Stimulated activated CD8-positive, alpha-beta memory T cell treated with anti-CD3 and anti-CD28 coated beads, Interleukin-12 subunit alpha, Interleukin-12 subunit beta, amount 100 ng/mL, for 4 hours (primary cell): Measurements from ENCODE around the gene SPG7.

Experiments used
- DNase-seq: peaks from one replicate; pipeline ENCODE4 v3.0.0-alpha.2; 2020; ENCODE audit warnings: low read depth

Gene SPG7

DNA sequence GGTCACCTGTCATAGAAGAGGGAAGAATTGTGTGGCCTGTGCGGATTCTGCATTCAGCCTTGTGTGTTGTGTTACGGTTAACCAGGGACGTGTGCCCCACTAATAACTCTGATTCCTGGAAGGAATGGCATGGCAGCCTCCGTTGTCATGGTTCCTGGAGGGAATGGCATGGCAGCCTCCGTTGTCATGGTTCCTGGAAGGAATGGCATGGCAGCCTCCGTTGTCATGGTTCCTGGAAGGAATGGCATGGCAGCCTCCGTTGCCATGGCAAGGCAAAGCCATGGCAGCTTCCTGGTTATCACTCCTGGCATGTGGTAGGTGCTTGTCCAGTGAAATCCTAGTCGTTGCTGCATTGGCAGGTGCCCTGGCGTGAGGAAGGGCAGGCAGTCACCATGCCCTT lies 8.9 kb downstream of the SPG7 start:
- no peak for DNase-seq

DNA sequence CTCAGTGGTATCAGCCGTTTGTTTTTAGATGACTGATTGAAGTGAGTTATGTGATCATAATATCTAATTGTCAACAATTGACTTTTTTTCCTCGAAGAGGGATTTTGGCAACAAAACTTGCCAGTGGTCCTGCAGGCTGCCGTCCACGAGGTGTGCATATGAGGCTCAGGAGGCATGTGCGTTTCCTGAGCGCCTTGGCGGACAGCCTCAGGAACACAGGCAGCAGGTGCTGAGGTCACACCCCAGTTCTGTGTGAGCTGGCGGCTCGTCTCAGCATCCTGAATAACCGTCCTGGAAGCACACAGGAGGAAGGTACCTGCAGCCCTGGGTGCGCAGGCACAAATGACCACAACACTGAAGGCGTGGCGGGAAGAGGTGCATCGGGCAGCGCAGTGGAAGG lies 11.7 kb downstream of the SPG7 start:
- no peak for DNase-seq

DNA sequence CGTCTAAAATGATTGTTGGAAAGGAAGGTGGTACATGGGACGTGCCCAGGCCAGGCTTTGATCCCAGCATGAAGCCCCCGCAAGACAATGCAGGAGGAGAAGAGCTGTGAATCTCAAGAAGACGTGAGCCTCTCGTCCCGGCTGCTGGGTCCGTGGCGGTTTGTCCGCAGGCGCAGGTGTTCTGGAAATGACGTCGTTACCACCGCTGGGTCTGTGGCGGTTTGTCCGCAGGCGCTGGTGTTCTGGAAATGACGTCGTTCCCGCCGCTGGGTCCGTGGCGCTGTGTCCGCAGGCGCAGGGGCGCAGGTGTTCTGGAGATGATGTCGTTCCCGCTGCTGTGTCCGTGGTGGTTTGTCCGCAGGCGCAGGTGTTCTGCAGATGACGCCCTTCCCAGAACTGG lies 14.1 kb downstream of the SPG7 start:
- DNase-seq: no peak

DNA sequence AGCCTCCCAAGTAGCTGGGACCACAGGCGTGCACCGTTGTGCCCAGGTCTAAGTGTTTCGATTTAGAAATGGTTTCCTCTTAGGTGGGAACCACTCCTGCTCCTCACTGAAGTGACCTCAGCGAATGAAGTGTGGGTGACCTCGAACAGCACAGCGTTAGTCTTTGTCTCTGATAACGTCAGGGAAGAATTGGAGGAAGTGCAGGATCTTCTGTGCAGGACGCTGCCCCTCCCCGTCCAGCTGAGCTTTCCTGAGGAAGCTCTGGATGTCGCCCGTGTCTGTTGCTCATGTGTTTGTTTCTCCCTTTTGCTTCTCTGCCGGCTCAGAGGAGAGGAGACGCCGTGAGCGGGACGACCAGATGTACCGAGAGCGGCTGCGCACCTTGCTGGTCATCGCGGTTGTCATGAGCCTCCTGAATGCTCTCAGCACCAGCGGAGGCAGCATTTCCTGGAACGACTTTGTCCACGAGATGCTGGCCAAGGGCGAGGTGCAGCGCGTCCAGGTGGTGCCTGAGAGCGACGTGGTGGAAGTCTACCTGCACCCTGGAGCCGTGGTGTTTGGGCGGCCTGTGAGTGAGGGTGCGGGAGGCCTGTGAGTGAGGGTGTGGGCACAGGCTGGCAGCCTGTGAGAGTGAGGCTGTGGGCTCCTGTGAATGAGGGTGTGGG lies 15.6 kb downstream of the SPG7 start:
- DNase-seq: no peak

DNA sequence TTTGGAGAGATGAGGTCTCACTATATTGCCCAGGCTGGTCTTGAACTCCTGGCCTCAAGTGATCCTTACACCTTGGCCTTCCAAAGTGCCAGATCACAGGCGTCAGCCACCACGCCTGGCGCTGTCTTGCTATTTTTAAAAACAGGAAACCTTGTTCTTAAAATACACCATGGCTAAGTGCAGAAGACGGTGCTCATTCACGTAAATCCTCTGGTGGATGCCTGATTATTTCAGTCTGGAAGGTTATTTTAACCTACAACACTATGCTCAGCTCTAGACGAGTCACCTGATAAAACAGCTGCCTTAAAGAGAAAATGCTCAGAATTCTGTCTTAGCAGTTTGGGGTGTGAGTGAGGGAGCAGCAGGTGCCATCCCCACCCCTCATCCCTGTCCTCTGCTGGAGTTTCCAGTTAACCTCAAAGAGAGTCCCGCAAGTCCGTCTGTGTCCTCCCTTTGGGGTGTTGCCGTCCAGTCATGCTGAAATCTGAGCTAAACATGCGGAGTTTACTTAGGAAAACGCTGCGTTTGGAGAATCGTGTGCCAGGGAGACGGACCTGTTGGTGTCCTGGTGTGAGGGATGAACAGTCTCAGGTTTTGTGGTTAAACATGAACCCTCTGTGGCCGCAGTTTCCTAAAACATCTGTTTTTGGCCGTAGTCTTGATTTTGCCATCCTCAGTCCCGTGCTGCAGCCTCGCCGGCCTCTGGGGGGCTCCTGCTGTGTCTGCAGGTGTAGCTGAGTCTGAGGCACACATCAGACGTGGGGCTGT lies 17.1 kb downstream of the SPG7 start:
- no peak for DNase-seq

DNA sequence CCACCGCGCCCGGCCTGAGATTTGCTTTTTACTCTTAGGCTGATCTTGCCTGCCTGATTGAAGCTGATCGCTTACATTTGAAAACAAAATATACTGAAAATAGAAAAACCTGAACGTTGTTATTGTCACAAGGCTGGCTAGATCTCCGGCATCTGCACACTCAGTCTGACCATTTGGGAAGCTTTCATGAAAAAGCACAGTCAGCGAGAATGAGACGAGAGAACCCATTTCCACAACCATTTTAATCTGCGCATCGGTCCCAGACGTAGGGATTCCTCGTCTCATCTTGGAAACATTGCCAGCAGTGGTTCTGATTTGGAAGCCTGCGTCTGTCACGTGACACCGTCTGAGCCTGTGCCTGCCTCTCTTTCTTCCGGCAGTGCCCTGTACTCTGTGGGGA lies 20.9 kb downstream of the SPG7 start:
- no peak for DNase-seq

DNA sequence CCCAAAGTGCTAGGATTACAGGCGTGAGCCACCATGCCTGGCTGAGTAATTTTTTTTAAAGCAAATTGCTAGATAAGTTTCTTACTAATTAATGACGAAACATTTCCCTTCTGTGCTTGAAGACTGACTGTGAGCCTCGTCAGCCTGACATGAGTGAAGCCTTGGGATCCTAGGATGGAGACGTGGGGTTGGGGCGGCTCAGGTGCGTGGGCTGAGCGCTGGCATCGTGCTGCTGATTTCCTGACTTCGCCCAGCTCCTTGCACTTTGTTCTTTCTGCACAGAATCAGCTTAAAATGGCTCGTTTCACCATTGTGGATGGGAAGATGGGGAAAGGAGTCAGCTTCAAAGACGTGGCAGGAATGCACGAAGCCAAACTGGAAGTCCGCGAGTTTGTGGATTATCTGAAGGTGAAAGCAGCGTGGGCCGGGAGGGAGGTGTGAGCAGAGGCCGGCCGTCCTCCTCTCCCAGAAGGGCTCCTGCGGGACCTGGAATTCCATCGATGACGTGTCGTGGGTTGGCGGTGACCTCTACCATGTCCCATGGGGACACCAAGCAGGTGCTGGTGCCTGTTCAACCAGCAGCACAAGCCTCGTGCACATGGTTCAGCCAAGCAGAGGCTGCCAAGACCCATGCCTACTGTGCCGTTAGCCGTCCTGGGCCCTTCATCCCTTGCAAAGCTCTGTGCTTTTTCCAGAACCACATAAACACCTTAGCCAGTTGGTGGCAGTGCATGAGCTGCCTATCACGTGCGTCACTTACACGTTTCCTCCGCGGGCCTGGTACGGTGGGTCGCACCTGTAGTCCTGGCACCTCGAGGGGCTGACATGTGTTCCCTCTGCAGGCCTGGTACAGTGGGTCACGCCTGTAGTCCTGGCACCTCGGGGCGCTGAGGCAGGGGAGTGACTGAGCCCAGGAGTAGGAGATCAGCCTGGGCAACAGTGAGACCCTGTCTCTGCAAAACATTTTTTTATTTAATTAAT lies 22.5 kb downstream of the SPG7 start:
- no peak for DNase-seq

DNA sequence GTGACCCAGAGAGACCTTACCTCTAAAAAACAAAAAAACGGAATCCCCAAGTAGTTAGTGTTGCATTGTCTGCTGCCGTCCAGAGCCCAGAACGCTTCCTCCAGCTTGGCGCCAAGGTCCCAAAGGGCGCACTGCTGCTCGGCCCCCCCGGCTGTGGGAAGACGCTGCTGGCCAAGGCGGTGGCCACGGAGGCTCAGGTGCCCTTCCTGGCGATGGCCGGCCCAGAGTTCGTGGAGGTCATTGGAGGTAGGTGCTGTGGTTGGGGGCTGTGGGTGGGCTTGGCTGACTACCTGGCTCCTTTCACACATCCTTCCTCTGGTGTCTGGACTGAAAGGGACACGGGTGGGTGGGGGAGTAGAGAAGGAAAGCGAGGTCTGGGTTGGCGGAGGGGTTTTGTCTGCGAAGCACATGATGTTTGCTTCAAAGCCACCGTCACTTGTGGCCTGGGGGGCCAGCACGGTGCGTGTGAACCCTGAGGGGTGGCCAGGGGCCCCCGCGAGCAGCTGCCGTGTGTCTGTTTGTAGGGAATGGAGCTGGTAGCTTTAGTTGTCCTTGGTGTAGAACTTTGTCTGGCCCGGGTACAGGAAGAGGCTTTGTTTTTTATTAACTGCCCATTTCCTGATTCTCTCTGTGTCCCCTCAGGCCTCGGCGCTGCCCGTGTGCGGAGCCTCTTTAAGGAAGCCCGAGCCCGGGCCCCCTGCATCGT lies 23.8 kb downstream of the SPG7 start:
- no peak for DNase-seq

DNA sequence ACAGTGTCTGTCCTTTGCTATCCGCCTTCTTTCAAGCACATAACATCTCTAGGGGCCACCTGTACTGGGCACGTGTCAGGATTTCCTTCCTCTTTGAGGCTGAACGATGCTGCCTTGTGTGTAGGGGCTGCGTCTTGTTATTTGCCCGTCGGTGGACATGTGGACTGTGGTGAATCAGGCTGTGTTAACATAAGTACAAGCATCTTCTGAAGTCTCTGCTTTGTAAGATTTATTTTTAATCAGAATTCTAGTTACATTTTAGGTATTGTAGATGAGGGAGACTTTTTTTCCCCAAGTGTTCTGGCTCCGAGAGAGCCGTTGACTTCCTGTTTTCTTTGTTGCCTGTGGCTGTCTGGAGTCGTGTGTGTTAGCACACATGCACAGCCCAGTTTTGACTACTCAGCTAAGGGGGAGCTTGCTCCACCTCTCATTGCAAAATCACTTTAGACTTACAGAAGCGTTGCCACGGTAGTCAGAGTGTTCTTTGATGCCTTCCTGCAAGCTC lies 26.1 kb downstream of the SPG7 start:
- DNase-seq: no peak

DNA sequence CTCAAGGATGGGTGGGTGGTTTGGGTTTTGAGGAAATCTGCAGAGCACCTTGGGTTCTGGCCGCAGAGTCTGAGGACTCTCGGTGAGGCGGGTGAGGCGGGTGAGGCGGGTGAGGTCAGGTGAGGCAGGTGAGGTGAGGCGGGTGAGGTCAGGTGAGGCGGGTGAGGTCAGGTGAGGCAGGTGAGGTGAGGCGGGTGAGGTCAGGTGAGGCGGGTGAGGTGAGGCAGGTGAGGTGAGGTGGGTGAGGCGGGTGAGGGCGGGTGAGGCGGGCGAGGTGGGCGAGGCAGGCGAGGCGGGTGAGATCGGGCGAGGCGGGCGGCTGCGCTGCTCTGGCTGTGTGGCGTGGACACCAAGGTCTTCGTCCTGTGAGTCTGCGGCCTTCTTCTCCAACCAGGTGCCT lies 28.2 kb downstream of the SPG7 start:
- DNase-seq: no peak

DNA sequence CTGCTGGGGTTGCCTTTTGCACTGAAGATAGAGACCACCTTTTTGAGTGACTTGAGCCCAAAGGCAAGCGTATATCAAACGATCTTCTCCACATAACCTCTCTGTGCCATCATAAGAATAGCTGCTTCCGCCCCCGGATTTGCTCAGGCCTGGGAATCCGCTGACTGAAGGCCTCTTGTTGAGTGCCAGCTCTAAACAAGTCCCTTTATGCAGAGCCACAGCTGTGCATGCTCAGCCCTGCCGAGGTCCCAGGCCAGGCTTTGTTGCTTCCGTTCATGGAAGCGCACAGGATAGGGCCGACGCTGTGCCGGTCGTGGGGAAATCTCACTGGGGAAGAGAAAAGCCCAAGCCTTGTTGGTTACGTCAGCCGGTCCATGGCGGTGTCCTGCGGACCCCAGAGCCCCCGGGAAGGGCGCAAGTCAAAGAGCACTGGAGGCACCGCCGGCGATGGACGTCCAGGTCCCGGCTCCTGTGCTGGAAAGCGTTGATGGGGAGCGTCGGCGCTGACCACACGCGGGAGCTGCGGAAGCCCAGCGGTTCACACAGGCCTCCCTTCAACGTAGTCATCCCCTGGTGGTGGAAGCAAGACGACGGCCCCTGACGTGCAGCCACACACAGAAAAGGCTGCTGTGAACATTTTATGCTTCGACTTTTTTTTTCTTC lies 28.8 kb downstream of the SPG7 start:
- DNase-seq: no peak

DNA sequence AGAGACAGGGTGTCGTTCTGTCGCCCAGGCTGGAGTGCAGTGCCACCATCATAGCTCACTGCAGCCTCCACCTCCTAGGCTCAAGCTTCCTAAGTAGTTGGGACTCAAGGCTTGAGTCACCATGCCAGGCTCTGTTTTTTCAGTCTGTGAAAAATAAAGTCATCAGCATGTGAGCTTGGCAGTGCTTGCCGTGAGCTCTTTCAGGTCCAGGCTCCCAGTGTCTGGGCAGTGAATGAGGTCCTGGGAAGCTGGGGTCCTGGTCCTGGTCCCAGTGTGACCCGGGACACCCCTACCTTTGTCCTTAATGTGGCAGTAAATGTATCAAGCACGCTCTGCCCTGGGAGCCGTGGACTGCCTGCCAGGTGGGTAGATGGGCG lies 29.3 kb downstream of the SPG7 start:
- DNase-seq: no peak

DNA sequence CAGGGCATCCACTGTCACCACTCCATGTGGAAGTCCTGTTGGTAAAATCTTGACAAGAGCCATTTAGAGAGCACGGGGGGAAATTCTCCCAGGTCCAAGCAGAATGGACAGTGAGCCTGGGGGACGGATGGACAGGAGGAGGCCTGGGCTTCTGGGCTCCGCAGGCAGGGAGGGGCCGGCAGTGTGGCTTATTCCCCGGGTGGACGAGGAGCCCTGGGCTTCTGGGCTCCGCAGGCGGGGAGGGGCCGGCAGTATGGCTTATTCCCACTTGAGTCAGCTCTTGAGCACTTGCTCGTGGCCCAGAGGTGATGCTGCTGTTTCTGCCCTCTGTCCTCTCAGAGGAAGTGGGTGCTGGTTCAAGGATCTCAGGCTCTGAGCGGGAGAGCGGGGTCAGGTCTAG lies 30.1 kb downstream of the SPG7 start:
- no peak for DNase-seq

DNA sequence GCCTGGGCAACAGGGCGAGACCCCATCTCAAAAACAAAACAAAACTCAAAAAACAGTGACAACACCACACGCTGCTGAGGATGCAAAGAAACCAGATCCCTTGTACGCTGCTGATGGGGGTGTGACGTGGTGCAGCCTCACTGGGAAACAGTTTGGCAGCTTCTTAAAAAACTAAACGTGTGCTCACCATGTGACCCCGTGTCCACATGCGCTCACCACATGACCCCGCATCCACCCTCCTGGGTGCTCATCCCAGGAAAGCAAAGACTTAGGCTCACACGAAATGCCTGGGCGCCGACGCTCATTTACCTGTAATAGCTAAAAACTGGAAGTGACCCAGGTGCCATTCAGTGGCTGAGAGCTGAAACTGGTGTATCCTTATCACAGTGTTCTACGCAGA lies 32.4 kb downstream of the SPG7 start:
- no peak for DNase-seq

DNA sequence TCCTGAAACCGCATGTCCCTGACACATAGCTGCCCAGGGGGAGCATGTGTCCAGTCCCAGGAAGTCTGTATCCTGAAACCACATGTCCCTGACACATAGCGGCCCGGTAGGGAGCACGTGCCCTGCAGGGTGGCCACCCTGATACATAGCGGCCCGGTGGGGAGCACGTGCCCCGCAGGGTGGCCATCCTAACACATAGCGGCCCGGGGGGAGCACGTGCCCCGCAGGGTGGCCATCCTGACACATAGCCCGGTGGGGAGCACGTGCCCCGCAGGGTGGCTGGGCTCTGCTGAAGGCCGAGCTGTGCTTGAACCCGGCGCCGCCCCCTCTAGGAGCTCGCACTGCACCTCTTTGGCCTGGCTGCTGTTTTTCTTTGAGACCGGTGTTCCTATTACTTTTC lies 33.6 kb downstream of the SPG7 start:
- no peak for DNase-seq

DNA sequence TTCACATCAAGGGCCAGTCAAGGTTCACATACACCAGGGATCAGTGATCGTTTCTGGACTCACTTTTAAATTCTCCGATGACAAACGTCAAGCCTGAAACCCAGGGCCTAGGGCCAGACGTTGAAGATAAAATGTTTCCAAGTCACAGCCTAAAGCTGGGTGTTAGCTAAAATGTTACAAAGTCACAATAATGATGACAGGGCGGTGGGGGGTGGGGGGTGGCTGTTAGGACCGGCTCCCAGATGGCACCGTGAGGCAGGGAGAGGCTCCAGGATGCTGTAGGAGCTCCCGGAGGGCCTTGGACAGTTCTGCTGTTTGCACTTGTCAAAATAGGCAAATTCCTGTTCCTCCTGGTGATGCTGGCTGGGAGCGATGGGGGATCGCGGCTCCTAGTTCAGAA lies 35.9 kb downstream of the SPG7 start:
- no peak for DNase-seq

DNA sequence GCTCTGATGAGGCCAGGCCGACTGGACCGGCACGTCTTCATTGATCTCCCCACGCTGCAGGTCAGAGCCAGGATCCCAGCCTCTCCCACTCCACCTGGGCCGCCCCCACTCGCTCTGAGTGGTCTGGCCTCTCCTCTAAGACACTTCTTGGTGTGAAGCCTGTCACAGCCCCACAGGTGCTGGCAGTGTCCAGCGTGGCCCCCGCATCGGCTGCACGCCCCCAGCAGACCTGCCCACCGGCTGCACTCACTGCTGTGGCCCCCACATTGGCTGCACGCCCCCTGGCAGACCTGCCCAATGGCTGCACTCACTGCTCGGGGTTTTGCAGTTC lies 36.5 kb downstream of the SPG7 start:
- DNase-seq: no peak

DNA sequence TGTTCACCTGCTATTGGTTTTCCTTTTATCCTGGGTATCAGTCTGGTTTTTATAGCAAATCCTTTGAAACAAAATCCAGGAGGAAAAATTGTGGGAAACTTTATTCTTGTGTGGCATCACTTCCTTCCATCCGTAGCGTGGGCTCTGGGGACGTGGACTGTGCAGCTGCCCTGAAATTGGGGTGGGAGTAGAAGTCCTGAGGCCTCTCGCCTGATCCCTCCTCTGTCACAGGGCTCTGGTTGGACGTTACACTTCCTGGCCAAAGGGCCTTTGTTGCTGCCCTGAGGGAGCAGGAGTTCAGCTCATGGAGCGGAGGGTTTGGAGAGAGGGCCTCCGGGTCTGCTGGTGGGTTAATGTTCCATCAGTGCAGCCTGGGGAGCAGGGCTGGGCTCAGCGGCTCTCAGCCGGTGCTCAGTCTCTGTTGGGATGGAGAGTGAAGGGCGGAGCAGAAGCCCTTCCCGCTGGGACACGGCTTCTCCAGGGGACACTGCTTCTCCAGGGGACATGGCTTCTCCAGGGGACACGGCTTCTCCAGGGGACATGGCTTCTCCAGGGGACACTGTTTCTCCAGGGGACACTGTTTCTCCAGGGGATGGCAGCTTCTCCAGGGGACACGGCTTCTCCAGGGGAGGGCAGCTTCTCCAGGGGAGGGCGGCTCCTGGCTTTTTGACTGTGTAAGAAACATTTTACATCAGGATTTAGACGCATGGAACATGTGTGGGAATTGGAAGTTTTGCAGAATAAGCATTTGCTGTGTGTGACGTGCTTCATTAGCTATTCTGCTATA lies 37.0 kb downstream of the SPG7 start:
- no peak for DNase-seq

DNA sequence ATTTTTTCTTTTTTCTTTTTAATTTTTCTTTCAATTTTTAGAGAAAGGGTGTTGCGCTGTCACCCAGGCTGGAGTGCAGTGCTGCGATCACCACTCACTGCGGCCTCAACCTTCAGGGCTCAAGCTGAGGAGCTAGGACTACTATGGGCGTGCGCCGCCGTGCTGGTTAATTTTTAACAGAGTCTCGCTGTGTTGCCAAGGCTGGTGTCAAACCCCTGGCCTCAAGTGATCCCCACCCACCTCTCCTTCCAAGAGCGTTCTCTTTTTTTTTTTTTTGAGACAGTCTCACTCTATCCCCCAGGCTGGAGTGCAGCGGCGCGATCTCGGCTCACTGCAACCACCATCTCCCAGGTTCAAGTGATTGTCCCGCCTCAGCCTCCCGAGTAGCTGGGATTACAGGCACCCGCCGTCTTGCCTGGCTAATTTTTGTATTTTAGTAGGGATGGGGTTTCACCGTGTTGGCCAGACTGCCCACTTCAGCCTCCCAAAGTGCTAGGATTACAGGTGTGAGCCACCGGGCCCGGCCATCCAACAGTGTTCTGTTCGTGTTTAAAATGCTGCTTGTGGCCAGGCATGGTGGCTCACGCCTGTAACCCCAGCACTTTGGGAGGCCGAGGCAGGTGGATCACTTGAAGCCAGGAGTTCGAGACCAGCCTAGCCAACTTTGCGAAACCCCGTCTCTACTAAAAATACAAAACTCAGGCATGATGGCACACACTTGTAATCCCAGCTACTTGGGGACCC lies 37.8 kb downstream of the SPG7 start:
- no peak for DNase-seq

DNA sequence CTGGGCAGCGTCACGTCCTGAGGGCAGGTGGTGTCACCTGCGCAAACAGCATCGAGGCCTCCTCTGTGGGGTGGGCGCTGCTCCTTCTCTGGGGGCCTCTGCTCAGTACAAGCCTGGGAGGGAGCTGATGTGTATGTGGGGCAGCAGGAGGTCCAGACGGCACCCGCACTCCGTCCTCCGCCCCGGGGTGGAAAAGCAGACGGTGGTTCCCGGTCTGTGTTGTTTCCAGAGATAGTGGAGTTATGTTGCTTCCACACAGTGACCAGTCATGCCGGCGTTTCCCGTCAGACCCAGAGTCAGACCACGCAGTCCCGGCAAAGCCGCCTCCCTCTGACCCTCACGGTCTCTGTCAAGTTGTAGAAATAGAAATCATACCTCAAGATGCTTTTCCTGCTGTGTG lies 38.6 kb downstream of the SPG7 start:
- DNase-seq: no peak
